ENCODE measurements around the gene PZP. TPM values are rescaled to one million over a fixed set of nuclear protein-coding genes. Genes with fewer than 3 reads are reported as not detected.
"Not testable (repeated sequence)": the region's sequence is repeated elsewhere in the genome, so short reads cannot be mapped to it uniquely, and the experiment has no call there.

Gene PZP
- total RNA-seq, 1 experiment from 2014 or later, result not detected

- DNase-seq (ENCODE audit: unreplicated experiment), result no peak
- Mint-ChIP-seq H3K36me3 (ENCODE audit: insufficient read depth, unreplicated experiment) (no peaks in the 10 kb centered on the region), H3K27me3 (ENCODE audit: insufficient read depth, unreplicated experiment) (peaks cover 14% of the 10 kb centered on the region), H3K9me3 (ENCODE audit: unreplicated experiment) (no peaks in the 10 kb centered on the region), H3K27ac (ENCODE audit: low read depth, unreplicated experiment) (no peak overlapping the region), H3K4me1 (ENCODE audit: insufficient read depth, unreplicated experiment) (no peaks in the 10 kb centered on the region), H3K4me3 (ENCODE audit: unreplicated experiment) (no peak overlapping the region)
- intact Hi-C loops (cut with micrococcal nuclease), result no loop called here
- POLR2A ChIA-PET, result no interaction called here
- no peak for TF ChIP-seq CTCF (IDR thresholded peaks at IDR 0.05; ENCODE audit: unreplicated experiment)
- no TSS peak for BruUV-seq (replicated peaks)
- CTCF ChIA-PET, result no interaction called here
These were observed 38.1 kb downstream of the PZP start for GRCh38 chr12:9169979-9170634.

GRCh38 chr12:9167345-9167744, 40.9 kb downstream of the PZP start:
- H3K4me1 Mint-ChIP-seq (ENCODE audit: insufficient read depth, unreplicated experiment); H3K27ac Mint-ChIP-seq (ENCODE audit: low read depth, unreplicated experiment); DNase-seq (ENCODE audit: unreplicated experiment); H3K4me3 Mint-ChIP-seq (ENCODE audit: unreplicated experiment); POLR2A ChIA-PET; intact Hi-C loops (cut with micrococcal nuclease); BruUV-seq (replicated peaks); CTCF ChIA-PET; H3K36me3 Mint-ChIP-seq (ENCODE audit: insufficient read depth, unreplicated experiment); H3K9me3 Mint-ChIP-seq (ENCODE audit: unreplicated experiment): not testable (repeated sequence)
- H3K27me3 Mint-ChIP-seq (ENCODE audit: insufficient read depth, unreplicated experiment), result peaks cover 14% of the 10 kb centered on the region

GRCh38 chr12:9163392-9163791, 44.8 kb downstream of the PZP start:
- TF ChIP-seq CTCF (IDR thresholded peaks at IDR 0.05; ENCODE audit: unreplicated experiment), result no peak
- no peaks in the 10 kb centered on the region for H3K36me3 Mint-ChIP-seq (ENCODE audit: insufficient read depth, unreplicated experiment)
- no TSS peak for BruUV-seq (replicated peaks)
- no peak for DNase-seq (ENCODE audit: unreplicated experiment)
- POLR2A ChIA-PET, result no interaction called here
- no peaks in the 10 kb centered on the region for H3K4me1 Mint-ChIP-seq (ENCODE audit: insufficient read depth, unreplicated experiment)
- no peak overlapping the region for H3K4me3 Mint-ChIP-seq (ENCODE audit: unreplicated experiment)
- CTCF ChIA-PET, result interaction anchor here (0.7 kb wide), 1 partner anchor 14 kb away, joined by 3 read pairs; no protein-coding TSS in a partner anchor
- no peak overlapping the region for H3K27ac Mint-ChIP-seq (ENCODE audit: low read depth, unreplicated experiment)
- intact Hi-C loops (cut with micrococcal nuclease), result no loop called here
- H3K9me3 Mint-ChIP-seq (ENCODE audit: unreplicated experiment), result no peaks in the 10 kb centered on the region
- H3K27me3 Mint-ChIP-seq (ENCODE audit: insufficient read depth, unreplicated experiment), result peaks cover 10% of the 10 kb centered on the region

- Mint-ChIP-seq H3K27ac (ENCODE audit: low read depth, unreplicated experiment) (no peak overlapping the region), H3K27me3 (ENCODE audit: insufficient read depth, unreplicated experiment) (no peaks in the 10 kb centered on the region), H3K4me1 (ENCODE audit: insufficient read depth, unreplicated experiment) (no peaks in the 10 kb centered on the region), H3K4me3 (ENCODE audit: unreplicated experiment) (no peak overlapping the region), H3K9me3 (ENCODE audit: unreplicated experiment) (no peaks in the 10 kb centered on the region), H3K36me3 (ENCODE audit: insufficient read depth, unreplicated experiment) (no peaks in the 10 kb centered on the region)
- DNase-seq (ENCODE audit: unreplicated experiment), result no peak
- TF ChIP-seq CTCF (IDR thresholded peaks at IDR 0.05; ENCODE audit: unreplicated experiment), result no peak
- POLR2A ChIA-PET, result no interaction called here
- no TSS peak for BruUV-seq (replicated peaks)
- intact Hi-C loops (cut with micrococcal nuclease), result no loop called here
- CTCF ChIA-PET, result no interaction called here
These were observed 52.1 kb downstream of the PZP start for GRCh38 chr12:9156119-9156518.
